GM19438 (cell line): ENCODE data around the gene AKR1C2.
"Not testable (repeated sequence)": the region's sequence is repeated elsewhere in the genome, so short reads cannot be mapped to it uniquely, and the experiment has no call there.

ENCODE experiments used
- ATAC-seq: cut with Tn5 transposase; IDR thresholded peaks from one replicate; pipeline ENCODE4 v1.9.1; 2021; ENCODE audit warnings: low read depth; ENCODE audit not compliant: unreplicated experiment

Gene AKR1C2

DNA sequence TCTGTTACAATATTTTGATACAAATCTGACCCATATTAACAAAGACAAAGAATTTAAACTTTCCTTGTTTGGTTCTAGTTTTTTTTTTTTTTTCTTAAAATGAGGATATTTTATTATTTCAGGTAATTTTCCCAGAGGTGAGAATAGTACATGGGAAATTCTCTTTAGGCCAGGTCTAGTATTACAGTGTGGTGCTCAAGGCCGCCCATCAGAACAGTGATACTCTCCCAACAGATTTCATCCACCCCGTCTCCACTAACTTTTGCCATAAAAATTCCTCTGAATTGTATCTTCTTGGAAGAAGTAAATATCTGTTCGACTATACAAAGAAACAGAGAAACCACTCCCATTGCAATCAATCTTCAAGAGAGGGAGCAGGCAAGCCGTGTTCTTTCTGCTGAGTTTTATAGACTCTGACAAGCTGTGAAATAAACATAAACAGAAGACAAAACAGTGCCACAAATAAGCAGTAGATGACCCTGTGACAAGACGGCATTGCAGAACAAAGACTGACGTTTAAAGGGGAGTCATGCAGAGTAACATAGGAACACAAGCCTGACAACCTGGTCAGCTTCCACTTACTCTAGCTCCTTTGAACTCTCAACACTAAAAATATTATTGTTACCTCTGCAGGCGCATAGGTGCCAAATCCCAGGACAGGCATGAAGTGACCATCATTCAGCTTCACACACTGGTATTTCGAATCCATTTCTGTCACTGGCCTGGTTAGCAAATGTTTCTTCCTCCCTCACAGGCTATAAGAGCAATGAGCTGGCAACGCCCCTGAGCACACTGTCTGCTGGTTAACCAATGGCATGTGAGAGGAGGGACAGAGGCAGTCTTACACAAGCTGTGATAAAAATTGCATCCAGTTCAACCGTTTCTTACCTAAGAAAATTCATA, at the start of gene AKR1C2:
TSS of gene AKR1C2 (minus strand) at position 731 of the 903 bp plus-strand sequence. CDS start at position 709, 22 bp downstream.
- ATAC-seq = not testable (repeated sequence)

- ATAC-seq = not testable (repeated sequence)
Measured at GRCh38 chr10:5052951-5053500, 49.4 kb upstream of the AKR1C2 start.

DNA sequence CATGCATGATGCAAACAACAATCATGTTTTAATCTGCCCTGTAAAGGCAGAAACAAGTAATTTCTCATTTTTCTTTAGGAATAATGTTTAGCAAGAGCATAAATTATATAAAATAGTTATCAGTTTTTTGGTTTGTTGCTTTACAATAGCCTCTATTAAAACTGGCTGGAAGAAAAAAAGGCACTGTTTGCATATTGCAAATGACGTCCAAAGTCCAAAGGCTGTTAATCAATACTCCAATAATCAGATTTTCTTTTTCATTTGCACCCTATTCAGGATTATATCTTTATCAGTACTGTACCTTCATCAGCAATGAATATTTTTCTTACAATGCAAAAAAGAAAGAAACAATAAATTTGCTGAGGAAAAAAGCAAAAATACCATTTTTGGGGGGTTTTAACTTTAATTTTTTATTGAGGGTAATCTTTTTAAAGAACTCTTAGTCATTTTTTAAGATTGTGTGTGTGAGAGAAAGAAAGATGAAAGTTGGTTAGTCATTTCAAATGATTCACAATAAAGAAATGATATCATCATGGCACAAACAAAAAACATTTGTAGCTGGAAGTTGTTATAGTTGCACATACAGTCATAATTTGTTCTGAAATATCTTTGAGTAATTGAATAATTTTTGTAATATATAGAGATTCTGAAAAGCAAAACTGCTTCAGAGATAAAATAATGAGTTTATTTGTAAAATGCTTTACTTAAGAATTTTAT, 44.4 kb upstream of the AKR1C2 start:
- ATAC-seq = no peak

DNA sequence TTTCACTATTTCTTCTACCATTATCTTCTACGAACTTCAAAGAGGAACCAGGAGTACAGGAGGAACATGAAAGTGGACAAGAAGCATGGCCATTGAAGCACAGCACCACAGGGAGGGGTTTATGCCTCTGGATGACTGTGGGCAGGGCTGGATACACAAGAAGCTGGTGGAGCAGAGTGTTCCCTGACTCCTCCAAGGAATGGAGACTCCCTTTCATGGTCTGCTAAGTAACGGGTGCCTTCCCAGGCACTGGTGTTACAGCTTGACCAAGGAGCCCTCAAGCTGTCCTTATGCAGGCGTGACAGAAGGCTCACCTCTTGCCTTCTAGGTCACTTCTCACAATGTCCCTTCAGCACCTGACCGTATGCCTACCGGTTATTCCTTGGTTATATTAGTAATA, 43.4 kb upstream of the AKR1C2 start:
- ATAC-seq = not testable (repeated sequence)

DNA sequence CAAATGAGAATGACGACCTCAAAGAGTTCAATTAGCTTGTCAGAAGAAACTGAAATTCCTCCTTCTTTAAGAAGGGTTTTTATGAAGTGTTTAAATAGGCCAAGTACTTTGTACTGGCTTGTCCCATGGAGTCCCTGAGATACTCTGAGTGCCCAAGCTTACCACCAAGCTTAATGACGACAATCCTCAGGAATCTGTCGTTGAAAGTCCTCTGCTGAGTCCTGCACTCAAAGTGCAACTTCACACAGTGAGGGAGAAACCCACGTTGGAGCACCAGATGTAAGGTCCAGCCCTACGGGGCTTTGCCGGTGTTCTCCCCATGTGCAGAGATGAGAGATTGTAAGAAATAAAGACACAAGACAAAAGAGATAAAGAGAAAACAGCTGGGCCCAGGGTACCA, 42.8 kb upstream of the AKR1C2 start:
- ATAC-seq = no peak

GRCh38 chr10:5045095-5045494, 41.4 kb upstream of the AKR1C2 start:
- no peak for ATAC-seq

GRCh38 chr10:5043716-5044115, 40.1 kb upstream of the AKR1C2 start:
- no peak for ATAC-seq

DNA sequence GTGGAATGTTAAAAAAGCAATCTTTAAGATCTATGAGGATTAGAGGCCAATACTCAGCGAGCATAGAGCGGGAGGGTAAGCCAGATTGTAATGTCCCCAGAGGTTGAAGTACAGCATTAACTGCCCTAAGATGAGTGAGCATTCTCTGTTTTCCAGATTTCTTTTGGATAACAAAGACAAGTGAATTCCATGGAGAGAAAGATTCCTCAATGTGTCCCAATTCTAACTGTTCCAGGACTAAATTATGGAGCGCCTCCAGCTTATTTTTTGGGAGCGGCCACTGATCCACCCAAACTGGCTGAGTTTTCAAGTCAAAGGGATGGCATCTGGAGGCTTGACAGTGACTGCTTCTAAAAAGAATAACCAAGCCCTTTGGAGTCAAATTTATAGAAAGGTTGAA, 39.3 kb upstream of the AKR1C2 start:
- ATAC-seq = no peak

GRCh38 chr10:5041471-5042023, 37.9 kb upstream of the AKR1C2 start:
- no peak for ATAC-seq

- ATAC-seq = no peak
Measured at GRCh38 chr10:5040781-5041470, 37.3 kb upstream of the AKR1C2 start.

DNA sequence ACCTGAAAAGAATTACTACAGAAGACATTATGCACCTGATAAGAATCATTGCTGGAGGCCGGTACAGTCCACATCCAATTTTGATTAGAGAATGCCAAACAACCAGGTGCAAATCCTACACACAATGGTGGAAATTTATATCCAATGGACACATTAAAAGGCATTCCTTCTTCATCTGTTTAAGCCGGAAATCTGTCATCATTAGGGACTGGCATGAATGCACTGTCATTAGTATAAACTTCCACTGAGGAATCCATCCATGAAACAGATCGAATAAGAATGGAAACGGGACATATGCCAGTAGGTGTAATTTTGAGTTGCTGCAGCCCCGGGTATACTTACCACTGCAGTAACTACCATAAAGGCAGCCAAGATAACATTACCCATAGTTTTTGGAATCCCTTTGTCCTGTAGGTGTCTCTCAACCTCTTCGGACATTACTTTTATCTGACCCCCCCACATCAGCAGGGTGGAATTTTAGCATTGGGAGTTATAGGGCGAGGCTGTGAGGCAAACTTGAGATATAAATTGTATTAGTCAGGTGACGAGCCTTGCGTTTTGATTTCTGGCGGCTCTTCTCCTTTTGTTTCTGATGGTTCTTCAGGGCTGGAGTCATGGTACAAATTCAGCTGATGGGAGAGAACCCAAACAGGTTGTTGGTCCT, 36.5 kb upstream of the AKR1C2 start:
- ATAC-seq = no peak

DNA sequence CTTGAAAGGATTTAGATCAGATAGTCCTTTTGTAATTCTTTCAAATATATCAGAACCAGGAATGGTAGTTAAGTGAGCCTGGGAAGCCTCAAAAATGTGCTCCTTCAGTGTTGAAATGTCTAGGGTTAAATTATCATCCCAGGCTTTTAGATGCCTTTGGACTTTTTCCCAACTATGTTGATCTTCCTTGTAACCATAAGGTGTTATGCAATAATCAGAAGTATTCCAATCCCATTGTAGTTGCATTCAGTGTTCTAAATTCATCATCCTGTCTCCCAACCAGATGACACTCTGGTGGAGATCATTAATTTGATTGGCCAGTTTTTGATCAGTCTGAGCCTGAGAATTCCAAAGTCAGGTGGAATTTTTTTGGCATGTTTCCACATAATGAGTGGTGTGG, 35.1 kb upstream of the AKR1C2 start:
- ATAC-seq = no peak

GRCh38 chr10:5038101-5038500, 34.4 kb upstream of the AKR1C2 start:
- ATAC-seq = no peak

GRCh38 chr10:5036511-5036910, 32.9 kb upstream of the AKR1C2 start:
- no peak for ATAC-seq

GRCh38 chr10:5035356-5035755, 31.7 kb upstream of the AKR1C2 start:
- no peak for ATAC-seq

GRCh38 chr10:5034588-5034987, 30.9 kb upstream of the AKR1C2 start:
- no peak for ATAC-seq

GRCh38 chr10:5033061-5033778, 29.6 kb upstream of the AKR1C2 start:
- ATAC-seq = no peak

- not testable (repeated sequence) for ATAC-seq
Measured at GRCh38 chr10:5032444-5032843, 28.8 kb upstream of the AKR1C2 start.

DNA sequence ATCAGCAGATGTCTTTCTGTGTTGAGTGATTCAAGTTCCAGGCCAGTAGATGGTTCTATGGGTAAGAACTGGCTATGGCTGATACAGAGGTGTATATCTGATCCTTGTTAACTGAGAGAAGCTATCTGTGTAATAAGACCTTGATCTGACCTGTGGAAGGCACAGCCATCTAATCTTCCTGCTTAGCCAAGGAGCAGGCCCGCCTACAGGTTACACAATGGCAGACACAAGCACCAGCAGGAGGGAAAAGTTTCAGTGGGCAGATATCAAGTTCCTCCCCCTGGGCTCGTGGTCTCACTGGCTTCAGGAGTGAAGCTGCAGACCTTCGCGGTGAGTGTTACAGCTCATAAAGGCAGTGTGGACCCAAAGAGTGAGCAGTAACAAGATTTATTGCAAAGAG, 27.9 kb upstream of the AKR1C2 start:
- not testable (repeated sequence) for ATAC-seq
